HAP-1 (cell line): Measurements from ENCODE around the gene RPS2.

ENCODE experiments used
- DNase-seq, 2 experiments: peaks; one replicate each; pipeline ENCODE4 v3.0.0-alpha.2; 2016 to 2020; ENCODE audit warnings: low spot score in 2 of 2
- H3K27me3 ChIP-seq: fragments of 250-450 bp; sonication (Bioruptor Pico); 2 replicates; pipeline ENCODE4 v1.5.1; 2020; ENCODE audit warnings: low read depth, mild to moderate bottlenecking, moderate library complexity
- H3K36me3 ChIP-seq: fragments of 250-450 bp; sonication (Bioruptor Pico); replicated peaks from 2 replicates; pipeline ENCODE4 v1.5.1; 2020; ENCODE audit warnings: mild to moderate bottlenecking
- H3K4me1 ChIP-seq: fragments of 250-450 bp; sonication (Bioruptor Pico); 2 replicates; pipeline ENCODE4 v1.5.1; 2020; ENCODE audit warnings: mild to moderate bottlenecking
- H3K4me3 ChIP-seq: fragments of 250-450 bp; sonication (Bioruptor Pico); 2 replicates; pipeline ENCODE4 v1.5.1; 2020; ENCODE audit warnings: mild to moderate bottlenecking, moderate library complexity
- H3K9me3 ChIP-seq: fragments of 250-450 bp; sonication (Bioruptor Pico); 2 replicates; pipeline ENCODE4 v1.5.1; 2020; ENCODE audit warnings: mild to moderate bottlenecking, moderate library complexity
- in situ Hi-C: fragments of 300-500 bp; cut with MboI; formaldehyde crosslinking; loops from 3 replicates; pipeline ENCODE4 v1.14.3; 2020; ENCODE audit warnings: low sequenced_read_pairs, inconsistent platforms, mixed read lengths

RPS2 gene

GRCh38 chr16:1982013-1982433 is 17.4 kb upstream of the RPS2 start:
- in situ Hi-C loops, result loop anchor here (25.0 kb wide), 1 partner anchor 530 kb away; the partner anchor contains the start of genes AMDHD2 and ATP6V0C
- Histone ChIP-seq H3K4me3 (no peak overlapping the region), H3K27me3 (peaks cover 12% of the 10 kb centered on the region), H3K9me3 (no peaks in the 10 kb centered on the region), H3K4me1 (peaks cover 6% of the 10 kb centered on the region), H3K36me3 (peaks cover 31% of the 10 kb centered on the region)
- DNase-seq, result no peak

- Histone ChIP-seq H3K4me3 (no peak within 1 kb of the TSS), H3K9me3 (no peaks in the 10 kb centered on the region), H3K4me1 (peaks cover 6% of the 10 kb centered on the region), H3K27me3 (peaks cover 12% of the 10 kb centered on the region), H3K36me3 (peaks cover 33% of the 10 kb centered on the region)
- in situ Hi-C loops, result loop anchor here (25.0 kb wide), 1 partner anchor 531 kb away; the partner anchor contains the start of genes AMDHD2 and ATP6V0C
- DNase-seq, result no peak
Observed at GRCh38 chr16:1981398-1981836, 16.8 kb upstream of the RPS2 start, which contains the start of gene NOXO1. NOXO1 (minus strand) TSS chr16:1981469; CDS start chr16:1981179, 290 bp downstream.

GRCh38 chr16:1980770-1981087 is 16.1 kb upstream of the RPS2 start:
- Histone ChIP-seq H3K4me1 (peaks cover 6% of the 10 kb centered on the region), H3K9me3 (no peaks in the 10 kb centered on the region), H3K27me3 (peaks cover 12% of the 10 kb centered on the region), H3K36me3 (peaks cover 33% of the 10 kb centered on the region), H3K4me3 (no peak overlapping the region)
- no peak for DNase-seq
- in situ Hi-C loops, result loop anchor here (25.0 kb wide), 1 partner anchor 532 kb away; the partner anchor contains the start of genes AMDHD2 and ATP6V0C

- H3K9me3 ChIP-seq, result no peaks in the 10 kb centered on the region
- peaks cover 34% of the 10 kb centered on the region for H3K36me3 ChIP-seq
- in situ Hi-C loops, result loop anchor here (25.0 kb wide), 1 partner anchor 532 kb away; the partner anchor contains the start of genes AMDHD2 and ATP6V0C
- no peak overlapping the region for H3K4me3 ChIP-seq
- H3K4me1 ChIP-seq, result peaks cover 4% of the 10 kb centered on the region
- peaks cover 12% of the 10 kb centered on the region for H3K27me3 ChIP-seq
- no peak for DNase-seq
Observed at GRCh38 chr16:1980030-1980769, 15.6 kb upstream of the RPS2 start.

GRCh38 chr16:1979271-1980029 is 14.8 kb upstream of the RPS2 start:
- DNase-seq, result no peak
- H3K27me3 ChIP-seq, result peaks cover 12% of the 10 kb centered on the region
- no peaks in the 10 kb centered on the region for H3K9me3 ChIP-seq
- in situ Hi-C loops, result loop anchor here (25.0 kb wide), 1 partner anchor 533 kb away; the partner anchor contains the start of genes AMDHD2 and ATP6V0C
- peaks cover 42% of the 10 kb centered on the region for H3K36me3 ChIP-seq
- H3K4me3 ChIP-seq, result no peak overlapping the region
- no peaks in the 10 kb centered on the region; the same call in 1 of the 2 replicates for H3K4me1 ChIP-seq

- Histone ChIP-seq H3K4me3 (no peak overlapping the region), H3K36me3 (peaks cover 44% of the 10 kb centered on the region), H3K27me3 (peaks cover 12% of the 10 kb centered on the region), H3K4me1 (no peaks in the 10 kb centered on the region; the same call in 1 of the 2 replicates), H3K9me3 (no peaks in the 10 kb centered on the region)
- DNase-seq, result no peak
- in situ Hi-C loops, result loop anchor here (25.0 kb wide), 1 partner anchor 534 kb away; the partner anchor contains the start of genes AMDHD2 and ATP6V0C
Observed at GRCh38 chr16:1978476-1979120, 14.0 kb upstream of the RPS2 start.

GRCh38 chr16:1977875-1978268 is 13.2 kb upstream of the RPS2 start:
- DNase-seq, result no peak
- H3K4me1 ChIP-seq, result no peaks in the 10 kb centered on the region; the same call in 1 of the 2 replicates
- H3K36me3 ChIP-seq, result peaks cover 44% of the 10 kb centered on the region
- no peak overlapping the region for H3K4me3 ChIP-seq
- H3K27me3 ChIP-seq, result peaks cover 12% of the 10 kb centered on the region
- no peaks in the 10 kb centered on the region for H3K9me3 ChIP-seq
- in situ Hi-C loops, result loop anchor here (25.0 kb wide), 1 partner anchor 534 kb away; the partner anchor contains the start of genes AMDHD2 and ATP6V0C

GRCh38 chr16:1976951-1977874 is 12.6 kb upstream of the RPS2 start:
- no peaks in the 10 kb centered on the region for H3K9me3 ChIP-seq
- no peak overlapping the region for H3K4me3 ChIP-seq
- H3K4me1 ChIP-seq, result no peaks in the 10 kb centered on the region; the same call in 1 of the 2 replicates
- in situ Hi-C loops, result loop anchor here (25.0 kb wide), 1 partner anchor 535 kb away; the partner anchor contains the start of genes AMDHD2 and ATP6V0C
- peaks cover 12% of the 10 kb centered on the region for H3K27me3 ChIP-seq
- peaks cover 45% of the 10 kb centered on the region for H3K36me3 ChIP-seq
- no peak for DNase-seq

GRCh38 chr16:1976216-1976520 is 11.5 kb upstream of the RPS2 start:
- Histone ChIP-seq H3K4me3 (no peak overlapping the region), H3K36me3 (peaks cover 48% of the 10 kb centered on the region), H3K4me1 (no peaks in the 10 kb centered on the region), H3K9me3 (no peaks in the 10 kb centered on the region), H3K27me3 (peaks cover 9% of the 10 kb centered on the region)
- in situ Hi-C loops, result loop anchor here (25.0 kb wide), 1 partner anchor 536 kb away; the partner anchor contains the start of genes AMDHD2 and ATP6V0C
- no peak for DNase-seq

GRCh38 chr16:1975432-1976215 is 11.0 kb upstream of the RPS2 start:
- Histone ChIP-seq H3K36me3 (peaks cover 48% of the 10 kb centered on the region), H3K4me3 (no peak overlapping the region), H3K4me1 (no peaks in the 10 kb centered on the region), H3K9me3 (no peaks in the 10 kb centered on the region), H3K27me3 (peaks cover 4% of the 10 kb centered on the region)
- DNase-seq, result no peak
- in situ Hi-C loops, result loop anchor here (25.0 kb wide), 1 partner anchor 537 kb away; the partner anchor contains the start of genes AMDHD2 and ATP6V0C

GRCh38 chr16:1974157-1975070 is 9.8 kb upstream of the RPS2 start:
- Histone ChIP-seq H3K9me3 (no peaks in the 10 kb centered on the region), H3K4me3 (no peak overlapping the region), H3K4me1 (no peaks in the 10 kb centered on the region), H3K27me3 (no peaks in the 10 kb centered on the region), H3K36me3 (peaks cover 48% of the 10 kb centered on the region)
- in situ Hi-C loops, result loop anchor here (25.0 kb wide), 1 partner anchor 538 kb away; the partner anchor contains the start of genes AMDHD2 and ATP6V0C
- DNase-seq, result no peak
